NCI-H345 treated with DMSO at 0.1 percent for 48 hours (cell line): ENCODE results near the gene HOOK1.
"Not testable (repeated sequence)": the region's sequence is repeated elsewhere in the genome, so short reads cannot be mapped to it uniquely, and the experiment has no call there.

ENCODE experiments used
- DNase-seq: peaks from one replicate; lab custom pipeline; 2025; ENCODE audit not compliant: unreplicated experiment; lab: John Stamatoyannopoulos, UW

HOOK1 gene

GRCh38 chr1:59885160-59885832, 70.5 kb downstream of the HOOK1 start:
- no peak for DNase-seq

GRCh38 chr1:59892841-59893811, 78.4 kb downstream of the HOOK1 start:
- no peak for DNase-seq

GRCh38 chr1:59897165-59897564, 82.4 kb downstream of the HOOK1 start:
- DNase-seq = no peak

GRCh38 chr1:59898927-59899326, 84.2 kb downstream of the HOOK1 start:
- DNase-seq = no peak

DNA sequence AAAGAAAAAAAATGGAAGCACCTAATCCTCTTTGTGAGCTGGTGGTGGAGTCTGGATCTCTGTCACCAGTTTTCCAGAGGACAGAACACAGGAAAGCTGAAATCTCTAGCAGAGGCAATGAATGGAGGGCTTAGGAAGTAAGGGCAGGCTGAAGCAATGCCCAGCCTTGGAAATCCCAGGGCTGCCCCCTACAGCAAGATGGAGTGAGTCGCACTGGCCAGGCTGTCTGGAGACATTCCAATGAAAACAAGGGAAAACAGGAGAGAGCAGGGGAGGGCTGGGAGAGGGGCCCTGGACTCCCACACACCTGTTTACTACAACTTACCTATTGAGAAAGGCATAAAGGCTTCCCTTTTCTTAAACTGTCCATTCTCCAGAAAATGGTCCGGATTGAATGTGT, 85.9 kb downstream of the HOOK1 start:
- no peak for DNase-seq

DNA sequence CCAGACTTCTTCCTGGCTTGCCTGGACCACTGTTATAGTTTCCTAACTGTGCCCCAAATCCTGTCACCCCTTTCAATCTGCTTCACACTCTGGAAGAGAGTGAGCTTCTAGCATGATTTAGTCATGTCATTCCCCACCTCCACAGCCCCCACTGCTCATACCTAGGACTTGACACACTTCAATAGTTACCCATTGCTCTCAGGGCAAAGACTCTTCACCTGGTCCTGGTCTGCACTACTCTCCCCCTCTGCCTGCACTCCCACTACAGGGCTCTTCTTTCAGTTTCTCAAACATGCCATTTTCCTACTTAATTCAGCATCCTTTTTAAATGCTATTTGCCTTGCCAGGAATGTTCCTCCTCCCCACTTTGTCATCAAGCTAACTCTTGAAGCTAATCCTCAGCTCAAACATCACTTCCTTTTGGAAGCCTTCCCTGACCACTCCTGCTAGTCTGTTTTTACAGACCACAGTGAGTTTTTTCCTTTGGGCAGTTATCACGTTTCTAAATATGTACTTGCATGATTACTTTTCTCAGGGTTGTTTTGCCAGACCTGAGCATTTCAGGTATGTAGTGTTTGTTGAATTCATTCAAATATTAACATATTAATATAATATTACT, 87.1 kb downstream of the HOOK1 start:
- no peak for DNase-seq

- no peak for DNase-seq
Observed at GRCh38 chr1:59903141-59903754, 88.5 kb downstream of the HOOK1 start.

GRCh38 chr1:59906931-59907330, 92.2 kb downstream of the HOOK1 start:
- no peak for DNase-seq

- DNase-seq = no peak
Observed at GRCh38 chr1:59908084-59908483, 93.3 kb downstream of the HOOK1 start.

GRCh38 chr1:59908682-59909081, 93.9 kb downstream of the HOOK1 start:
- no peak for DNase-seq

DNA sequence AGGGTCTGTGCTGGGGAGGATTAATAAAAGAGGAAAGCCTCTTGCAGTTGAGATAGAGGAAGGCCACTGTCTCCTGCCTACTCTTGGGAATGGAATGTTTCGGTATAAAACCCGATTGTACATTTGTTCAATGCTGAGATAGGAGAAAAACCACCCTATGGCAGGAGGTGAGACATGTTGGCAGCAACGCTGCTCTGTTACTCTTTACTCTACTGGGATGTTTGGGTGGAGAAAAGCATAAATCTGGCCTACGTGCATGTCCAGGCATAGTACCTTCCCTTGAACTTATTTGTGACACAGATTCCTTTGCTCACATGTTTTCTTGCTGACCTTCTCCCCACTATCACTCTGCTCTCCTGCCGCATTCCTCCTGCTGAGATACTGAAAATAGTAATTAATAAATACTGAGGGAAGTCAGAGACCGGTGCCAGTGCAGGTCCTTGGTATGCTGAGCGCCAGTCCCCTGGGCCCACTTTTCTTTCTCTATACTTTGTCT, 100.1 kb downstream of the HOOK1 start:
- not testable (repeated sequence) for DNase-seq

- no peak for DNase-seq
Observed at GRCh38 chr1:59915516-59915915, 100.8 kb downstream of the HOOK1 start.

GRCh38 chr1:59917026-59917784, 102.5 kb downstream of the HOOK1 start:
- no peak for DNase-seq

GRCh38 chr1:59917785-59918180, 103.0 kb downstream of the HOOK1 start:
- no peak for DNase-seq

DNA sequence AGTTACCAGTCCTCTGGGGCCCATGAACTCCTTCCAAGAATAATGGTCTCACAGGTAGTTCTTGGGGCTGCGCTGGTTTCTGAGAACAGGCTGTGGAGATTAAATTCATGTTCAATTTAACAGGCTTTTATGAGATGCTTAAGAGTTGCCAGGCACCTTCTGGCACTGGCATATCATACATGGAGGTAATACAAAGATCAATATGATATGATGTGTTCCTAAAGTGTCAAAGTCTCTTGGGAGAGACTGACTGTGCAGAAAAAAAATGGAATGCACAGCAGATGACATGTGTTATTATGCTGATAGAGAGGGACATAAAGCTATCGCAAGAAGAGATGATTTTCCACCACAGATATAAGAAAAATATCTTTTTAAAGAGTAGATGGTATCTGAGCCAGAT, 105.0 kb downstream of the HOOK1 start:
- no peak for DNase-seq

DNA sequence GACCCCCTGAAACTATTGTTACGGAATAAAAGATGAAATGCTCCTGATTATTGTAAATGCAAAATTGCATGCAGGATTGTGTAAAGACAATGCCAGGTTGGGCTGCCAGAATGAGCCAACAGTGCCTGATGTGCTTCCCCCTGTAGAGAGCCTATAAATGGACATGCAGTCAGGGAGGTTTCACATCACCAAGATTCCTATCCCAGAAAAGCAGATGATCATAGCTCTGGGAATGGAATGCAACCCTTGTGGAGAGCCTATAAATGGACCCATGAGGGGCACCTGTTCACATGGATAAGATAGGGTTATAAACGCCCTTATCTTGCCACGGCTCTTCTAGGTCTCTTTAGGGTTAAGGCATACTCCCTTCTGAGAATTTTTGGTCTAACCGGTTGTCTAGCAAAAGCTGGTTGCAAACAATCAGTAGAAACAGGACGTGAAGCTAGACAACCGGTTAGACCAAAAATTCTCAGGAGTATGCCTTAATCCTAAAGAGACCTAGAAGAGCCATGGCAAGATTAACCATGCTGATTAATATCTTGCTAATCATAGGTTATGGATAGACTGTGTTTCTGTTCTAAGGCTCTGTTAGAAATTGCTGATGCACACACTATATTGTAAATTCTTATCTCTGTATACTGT, 106.6 kb downstream of the HOOK1 start:
- DNase-seq = not testable (repeated sequence)

DNA sequence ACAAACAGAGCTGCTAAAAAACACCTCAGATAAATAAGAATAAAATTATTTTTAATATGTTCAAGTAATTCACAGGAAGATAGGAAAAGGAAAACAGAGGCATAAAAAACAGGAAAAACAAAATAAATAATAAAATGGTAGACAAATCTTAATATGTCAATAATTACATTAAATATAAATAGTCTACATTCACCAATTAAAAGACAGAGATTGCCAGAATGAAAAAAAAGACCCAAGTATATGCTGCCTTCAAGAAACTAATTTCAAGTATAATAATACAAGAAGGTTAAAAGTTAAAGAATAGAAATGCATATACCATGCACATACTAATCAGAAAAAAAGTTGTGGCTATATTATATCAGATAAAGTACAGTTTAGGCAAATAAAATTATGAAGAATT, 109.9 kb downstream of the HOOK1 start:
- no peak for DNase-seq
